Testis (tissue), 2 donors: ENCODE data around the gene DCP1B.

ENCODE experiments used
- CTCF ChIP-seq, 3 experiments: fragments of 450-650 bp in 2 of 3; fragments of 200-600 bp in 1 of 3; sonication (generic) in 1 of 3; IDR thresholded peaks; one replicate each; pipeline ENCODE4 v1.5.1; 2016 to 2019; ENCODE audit warnings: antibody characterized with exemption in 3 of 3, mild to moderate bottlenecking in 2 of 3, moderate library complexity in 1 of 3
- POLR2A ChIP-seq: fragments of 450-650 bp; IDR thresholded peaks from one replicate; pipeline ENCODE4 v1.6.1; 2017; ENCODE audit warnings: antibody characterized with exemption, mild to moderate bottlenecking, moderate library complexity

GRCh38 chr12:1993341-1993740 is 10.9 kb downstream of the DCP1B start:
- TF ChIP-seq CTCF (IDR thresholded peaks at IDR 0.05) (no peak), POLR2A (no peak)
